GM18526 (cell line): ENCODE results near the gene CISH.

Source experiments
- POLR2A ChIP-seq: IDR thresholded peaks from 3 replicates; pipeline ENCODE4 v1.6.1; 2011; ENCODE audit not compliant: insufficient read length; ENCODE audit errors: extremely low read depth

CISH gene

DNA sequence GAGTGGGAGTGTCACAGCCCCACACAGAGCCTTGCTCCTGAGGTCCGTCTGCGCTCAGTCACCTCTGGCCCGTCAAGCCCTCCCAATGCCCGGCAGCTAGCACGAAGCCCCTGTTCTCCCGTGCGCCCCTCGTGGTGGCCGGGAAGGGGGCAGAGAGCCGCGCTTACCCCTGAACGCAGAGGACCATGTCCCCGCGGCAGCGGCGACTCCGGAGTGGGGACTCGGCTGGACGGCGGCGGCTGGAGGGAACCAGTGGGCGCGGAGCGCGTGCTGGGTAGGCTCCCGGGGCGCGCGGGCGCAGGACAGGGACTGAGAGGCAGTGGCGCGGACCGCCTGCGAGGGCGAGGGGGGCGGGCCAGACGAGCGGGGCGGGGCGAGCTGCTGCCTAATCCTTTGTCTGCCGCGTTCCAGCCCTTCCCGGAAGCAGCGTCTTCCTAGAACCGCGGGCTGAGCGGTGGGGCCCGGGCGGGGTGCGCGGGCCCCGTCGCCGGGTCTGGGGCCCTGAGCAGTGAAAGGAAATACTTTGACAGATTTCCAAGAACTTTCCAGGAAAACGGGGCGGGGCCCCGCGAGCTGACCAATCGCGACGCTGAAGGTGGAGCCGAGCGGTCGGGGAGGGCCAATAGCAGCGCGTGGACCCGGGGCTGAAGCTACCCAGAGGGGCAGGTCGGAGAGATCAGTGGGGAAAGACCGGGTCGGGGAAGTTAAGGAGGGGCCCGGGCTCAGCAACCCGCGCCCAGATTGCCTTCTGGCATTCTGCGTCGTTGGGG lies at the start of gene CISH:
Gene CISH, minus strand, starts transcription at position 311 of the 770 bp plus-strand sequence. Its CDS starts 124 bp downstream, at position 187.
- peak; percentile 73 for TF ChIP-seq POLR2A

GRCh38 chr3:50660386-50660785 lies 48.8 kb upstream of the CISH start:
- no peak for TF ChIP-seq POLR2A

DNA sequence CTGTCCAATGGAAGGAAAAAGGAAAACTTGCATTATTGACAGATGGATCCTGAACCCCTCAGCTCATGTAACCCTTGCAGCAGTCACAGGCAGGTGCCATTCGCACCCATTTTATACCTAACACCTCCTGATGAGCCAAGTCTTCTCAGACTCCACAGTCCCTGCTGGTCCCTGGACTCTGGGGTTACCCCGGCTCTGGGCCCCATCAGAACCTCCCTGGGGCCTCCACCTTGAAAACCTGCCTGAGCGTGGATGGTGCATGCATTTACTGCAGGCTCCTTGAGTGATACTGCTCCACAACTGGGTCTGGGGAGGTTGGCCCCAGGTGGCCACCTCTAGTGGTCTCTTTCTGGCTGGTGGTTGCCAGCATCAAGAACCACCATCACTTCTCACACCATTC lies 47.3 kb upstream of the CISH start:
- TF ChIP-seq POLR2A = no peak

GRCh38 chr3:50658416-50658815 lies 46.8 kb upstream of the CISH start:
- no peak for TF ChIP-seq POLR2A

DNA sequence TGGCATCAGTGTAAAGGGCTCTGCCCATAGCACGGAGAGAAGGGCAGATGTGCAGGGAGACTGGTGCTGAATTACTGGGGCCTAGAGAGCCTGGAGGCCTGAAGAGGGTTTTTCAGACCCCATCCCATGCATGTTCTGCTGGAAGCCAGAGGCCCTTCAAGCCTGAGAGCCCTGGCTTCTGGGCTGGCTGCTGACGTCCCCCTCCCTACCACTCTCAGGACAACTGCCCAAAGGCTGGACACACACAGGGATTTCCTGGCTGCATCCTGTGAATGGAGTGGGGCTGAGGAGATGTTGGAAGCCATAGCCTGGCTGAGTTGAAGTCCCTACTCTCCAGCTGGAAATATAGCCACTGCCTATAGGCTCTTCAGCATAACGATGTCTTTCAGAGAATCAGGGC lies 46.2 kb upstream of the CISH start:
- no peak for TF ChIP-seq POLR2A

DNA sequence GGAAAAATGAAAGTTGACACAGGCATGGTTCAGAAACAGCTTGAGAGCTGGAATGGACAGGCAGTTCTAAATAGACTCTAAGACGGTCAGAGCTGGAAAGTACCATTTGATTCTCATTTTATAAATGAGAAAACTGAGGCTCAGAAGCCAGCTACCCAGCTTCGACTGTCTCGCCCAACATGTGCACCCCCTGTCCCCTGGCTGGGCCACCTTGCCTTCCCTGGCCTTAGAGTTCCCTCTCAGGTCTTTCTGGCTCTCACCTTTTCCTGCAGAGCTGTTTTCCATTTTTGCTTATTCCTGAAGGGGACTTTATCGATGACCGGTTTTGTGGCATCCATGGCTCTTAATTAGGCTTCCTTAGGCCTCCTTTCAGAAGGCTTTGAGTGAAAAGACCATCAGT lies 45.8 kb upstream of the CISH start:
- TF ChIP-seq POLR2A = no peak

GRCh38 chr3:50656417-50657195 lies 45.0 kb upstream of the CISH start:
- TF ChIP-seq POLR2A = no peak

- no peak for TF ChIP-seq POLR2A
These were observed 43.6 kb upstream of the CISH start for GRCh38 chr3:50655009-50655830.

GRCh38 chr3:50653937-50654595 lies 42.5 kb upstream of the CISH start:
- TF ChIP-seq POLR2A = no peak

- no peak for TF ChIP-seq POLR2A
These were observed 41.1 kb upstream of the CISH start for GRCh38 chr3:50652709-50653108.

DNA sequence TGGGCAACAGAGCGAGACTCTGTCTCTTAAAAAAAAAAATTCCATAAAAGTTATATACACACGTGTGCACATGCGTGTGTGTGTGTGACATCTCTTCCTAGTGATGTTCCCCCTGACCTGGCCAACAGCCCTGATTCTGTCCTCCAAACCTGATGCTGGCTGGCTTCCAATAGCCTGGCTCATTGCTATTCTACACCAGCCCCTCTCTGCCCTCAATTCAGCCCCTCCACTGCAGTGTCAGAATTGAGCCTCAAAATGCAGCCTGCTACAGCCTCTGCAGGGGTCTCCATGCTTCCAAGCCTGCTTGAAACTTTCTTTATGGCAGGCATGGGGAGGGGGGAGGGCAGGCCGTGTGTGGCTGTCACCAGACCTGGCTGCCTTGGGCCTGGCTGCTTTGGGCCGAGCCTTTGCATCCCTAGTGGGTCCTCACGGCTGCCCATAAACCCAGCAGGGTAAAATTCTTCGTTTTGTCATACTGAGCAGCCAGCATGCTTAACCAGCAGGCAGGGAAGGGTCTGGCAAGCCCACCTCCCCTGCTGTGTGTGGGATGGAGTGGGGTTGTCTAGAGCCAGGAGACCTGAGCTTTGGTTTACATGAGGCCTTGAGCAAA lies 40.5 kb upstream of the CISH start:
- TF ChIP-seq POLR2A = no peak

DNA sequence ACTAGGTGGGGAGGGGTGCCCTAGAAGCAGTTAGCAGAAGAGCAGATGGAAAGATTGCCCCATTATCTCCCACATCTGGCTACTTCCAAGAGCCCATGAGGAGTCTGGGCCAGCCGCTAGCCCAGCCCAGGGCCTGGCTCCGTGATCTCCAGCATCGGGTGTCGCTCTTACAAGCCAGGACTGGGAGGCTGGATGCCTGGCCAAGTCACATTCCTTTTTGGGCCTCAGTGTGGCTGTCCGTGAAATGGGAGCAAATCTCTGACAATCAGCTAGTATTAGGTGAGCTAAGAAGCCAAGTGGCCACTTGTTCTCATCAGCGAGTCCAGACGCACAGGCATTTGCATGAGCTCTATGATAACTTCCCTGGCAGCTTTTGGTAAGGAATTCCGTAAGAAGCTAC lies 39.9 kb upstream of the CISH start:
- TF ChIP-seq POLR2A = no peak

GRCh38 chr3:50650018-50650417 lies 38.4 kb upstream of the CISH start:
- TF ChIP-seq POLR2A = no peak

GRCh38 chr3:50649451-50649931 lies 37.9 kb upstream of the CISH start:
- TF ChIP-seq POLR2A = no peak

GRCh38 chr3:50648944-50649343 lies 37.4 kb upstream of the CISH start:
- no peak for TF ChIP-seq POLR2A

- no peak for TF ChIP-seq POLR2A
These were observed 36.7 kb upstream of the CISH start for GRCh38 chr3:50648313-50648712.
